ENCODE data around the gene DEFB112.

Gene DEFB112, protein sequence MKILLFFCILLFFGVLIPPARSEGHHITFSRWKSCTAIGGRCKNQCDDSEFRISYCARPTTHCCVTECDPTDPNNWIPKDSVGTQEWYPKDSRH

DNA sequence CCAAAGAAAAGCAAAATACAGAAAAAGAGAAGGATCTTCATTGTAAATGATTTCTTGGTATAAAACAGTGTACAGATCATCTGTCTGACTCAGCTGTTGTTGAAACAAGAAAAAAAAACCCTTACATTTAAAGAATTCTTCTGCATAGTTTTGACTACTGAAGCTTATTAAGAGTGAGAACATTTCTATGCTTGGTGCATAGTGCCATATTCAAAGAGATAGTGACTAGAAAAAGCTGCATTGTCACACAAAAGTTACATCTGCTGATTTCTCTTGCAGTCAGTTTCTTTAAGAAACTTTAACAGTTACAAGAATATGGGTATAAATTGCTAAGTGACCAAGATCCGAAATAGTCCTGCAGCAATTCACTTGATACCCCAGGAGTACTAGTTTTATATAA is at the start of gene DEFB112:
TSS of gene DEFB112 (minus strand) at position 101 of the 400 bp plus-strand sequence. CDS start at position 41, 60 bp downstream.
- no peak for DNase-seq

DNA sequence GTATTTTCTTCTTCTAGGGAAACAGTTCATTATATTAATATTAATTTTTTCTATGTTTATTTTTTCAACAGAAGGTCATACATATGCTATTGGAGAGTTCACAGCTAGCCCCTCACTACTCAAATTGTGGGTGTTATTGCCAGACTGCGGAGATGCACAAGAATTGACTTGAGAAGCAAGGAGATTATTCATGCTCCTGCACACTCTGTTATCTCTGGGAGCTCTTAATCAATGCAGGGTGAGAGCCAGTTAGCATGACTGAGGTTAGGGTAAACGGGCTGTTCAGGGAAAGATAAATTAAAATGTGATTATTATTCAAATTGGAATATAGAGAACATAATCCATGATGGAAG is 48.9 kb upstream of the DEFB112 start:
- no peak for DNase-seq

DNA sequence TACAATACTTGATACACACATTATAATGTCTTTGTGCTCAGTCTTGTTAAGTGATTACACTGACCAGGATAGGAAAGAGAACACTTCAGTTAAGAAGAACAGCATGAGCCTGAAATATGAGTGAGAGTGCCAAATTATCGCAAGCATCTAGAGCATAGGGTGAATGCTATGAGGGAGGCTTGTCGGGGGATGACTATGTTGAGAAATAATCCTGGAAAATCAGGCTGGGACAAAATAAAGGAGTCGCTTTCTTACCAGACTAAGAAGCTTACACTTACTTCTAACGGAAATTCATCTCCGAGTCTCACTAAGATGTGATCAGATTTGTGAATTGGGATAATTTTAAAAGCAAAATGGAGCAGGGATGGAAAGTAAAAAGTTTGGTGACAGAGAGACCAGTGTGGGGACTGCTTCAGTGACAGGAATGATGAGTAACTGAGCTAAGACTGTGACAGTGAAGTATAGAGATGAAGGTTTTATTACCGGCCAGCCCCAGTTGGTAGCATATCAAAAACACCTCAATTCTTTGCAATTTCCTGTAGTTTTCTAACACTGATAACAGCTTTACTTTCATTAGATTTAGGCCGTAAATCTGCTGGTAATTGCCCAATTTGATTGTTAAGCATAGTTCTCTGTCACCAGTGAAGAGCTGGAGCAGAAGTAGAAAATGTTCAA is 48.4 kb upstream of the DEFB112 start:
- DNase-seq: no peak

DNA sequence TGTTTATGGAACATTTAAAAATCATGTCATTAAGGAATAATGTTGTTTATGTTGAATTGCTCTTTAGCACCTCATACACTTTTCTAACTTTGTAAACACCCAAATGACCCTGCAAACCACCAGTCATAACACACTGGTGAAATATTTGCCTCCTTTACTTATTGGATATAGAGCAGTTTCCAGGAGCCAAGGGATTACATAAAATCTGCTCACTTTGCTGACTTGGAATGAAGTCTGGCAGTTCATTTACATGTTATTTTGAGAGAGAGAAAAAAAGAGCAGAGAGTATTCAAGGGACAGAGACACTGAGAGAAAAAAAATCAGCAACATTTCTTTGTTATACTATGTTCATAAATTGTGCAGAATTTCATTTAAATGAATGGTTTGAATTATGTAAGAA is 46.6 kb upstream of the DEFB112 start:
- no peak for DNase-seq

DNA sequence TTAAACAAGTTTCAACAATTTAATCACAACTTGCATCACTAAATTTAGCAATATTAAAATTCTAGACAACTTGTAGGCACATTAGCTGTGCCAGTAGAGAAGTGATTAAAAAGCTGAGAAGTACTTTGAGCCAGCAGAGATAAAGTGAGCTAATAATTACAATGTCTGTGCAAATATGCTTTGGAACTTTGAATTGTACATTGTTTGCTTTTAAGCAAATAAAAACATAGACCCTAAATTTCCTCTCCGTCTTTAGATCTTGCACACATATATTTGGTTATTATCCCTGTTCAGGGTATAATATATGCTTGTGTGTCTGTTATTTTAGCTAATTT is 44.2 kb upstream of the DEFB112 start:
- DNase-seq: no peak

DNA sequence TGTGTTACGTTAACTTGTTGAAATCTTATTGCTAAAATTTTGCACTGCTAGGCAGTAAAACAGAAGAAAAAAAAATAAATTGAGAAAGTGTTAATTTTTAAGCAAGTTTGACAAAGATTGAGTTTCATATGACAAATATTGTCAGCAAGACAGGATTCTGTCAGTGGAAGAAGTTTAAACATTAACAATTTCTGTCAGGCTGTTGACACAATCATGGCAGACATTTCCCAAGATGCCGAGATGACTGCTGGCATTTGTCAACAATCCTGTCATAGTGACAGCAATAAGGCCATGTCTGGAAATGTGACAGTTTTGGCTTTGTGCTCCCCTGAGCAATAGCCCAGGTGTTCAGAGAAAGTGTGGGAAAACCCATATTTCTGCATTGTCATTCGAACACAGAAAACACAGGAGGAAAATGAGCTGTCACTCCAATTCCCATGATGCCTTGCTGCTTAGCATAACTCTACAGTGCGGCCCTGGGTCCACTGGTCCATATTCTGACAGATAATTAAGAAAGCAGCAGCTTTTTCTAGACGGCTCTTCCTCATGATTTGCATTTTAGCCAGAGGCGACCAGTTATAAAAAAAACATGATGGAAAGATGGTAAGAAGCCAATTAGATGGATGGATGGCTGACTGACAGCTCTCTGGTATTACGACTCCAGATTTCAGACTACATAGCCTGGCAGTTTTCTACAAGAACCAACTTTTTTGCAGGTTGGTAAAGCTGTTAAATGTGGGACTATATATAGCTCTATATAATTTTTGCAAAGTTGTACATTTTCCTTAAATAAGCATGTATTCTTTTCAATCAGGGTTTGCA is 43.6 kb upstream of the DEFB112 start:
- no peak for DNase-seq

DNA sequence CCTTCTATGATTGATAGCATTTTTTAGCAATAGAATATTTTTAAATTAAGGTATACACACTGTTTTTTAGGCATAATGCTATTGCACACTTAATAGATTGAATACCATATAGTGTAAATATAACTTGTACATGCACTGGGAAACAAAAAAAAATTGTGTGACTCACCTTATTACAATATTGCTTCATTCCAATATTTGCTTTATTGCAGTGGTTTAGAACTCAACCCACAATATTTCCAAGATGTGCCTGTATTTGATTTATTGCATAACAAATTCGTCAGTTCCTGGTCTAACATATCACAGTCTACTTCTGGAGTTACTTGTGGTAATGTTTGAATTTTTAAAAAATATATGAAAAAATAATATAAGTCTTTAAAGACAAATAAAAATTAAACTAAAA is 41.9 kb upstream of the DEFB112 start:
- DNase-seq: no peak

DNA sequence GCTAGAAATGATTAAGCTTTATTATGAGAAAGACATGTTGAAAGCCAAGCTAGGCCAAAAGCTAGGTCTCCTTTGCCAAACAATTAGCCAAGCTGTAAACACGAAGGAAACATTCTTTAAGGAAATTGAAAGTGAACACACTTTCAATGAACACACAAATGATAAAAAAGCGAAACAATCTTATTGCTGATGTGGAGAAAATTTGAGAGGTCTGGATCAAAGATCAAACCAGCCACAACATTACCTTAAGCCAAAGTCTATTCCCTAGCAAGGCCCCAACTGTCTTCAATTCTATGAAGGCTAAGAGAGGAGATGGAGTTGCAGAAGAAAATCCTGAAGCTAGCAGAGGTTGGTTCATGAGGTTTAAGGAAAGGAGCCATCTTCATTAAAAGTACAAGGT is 40.2 kb upstream of the DEFB112 start:
- DNase-seq: no peak

DNA sequence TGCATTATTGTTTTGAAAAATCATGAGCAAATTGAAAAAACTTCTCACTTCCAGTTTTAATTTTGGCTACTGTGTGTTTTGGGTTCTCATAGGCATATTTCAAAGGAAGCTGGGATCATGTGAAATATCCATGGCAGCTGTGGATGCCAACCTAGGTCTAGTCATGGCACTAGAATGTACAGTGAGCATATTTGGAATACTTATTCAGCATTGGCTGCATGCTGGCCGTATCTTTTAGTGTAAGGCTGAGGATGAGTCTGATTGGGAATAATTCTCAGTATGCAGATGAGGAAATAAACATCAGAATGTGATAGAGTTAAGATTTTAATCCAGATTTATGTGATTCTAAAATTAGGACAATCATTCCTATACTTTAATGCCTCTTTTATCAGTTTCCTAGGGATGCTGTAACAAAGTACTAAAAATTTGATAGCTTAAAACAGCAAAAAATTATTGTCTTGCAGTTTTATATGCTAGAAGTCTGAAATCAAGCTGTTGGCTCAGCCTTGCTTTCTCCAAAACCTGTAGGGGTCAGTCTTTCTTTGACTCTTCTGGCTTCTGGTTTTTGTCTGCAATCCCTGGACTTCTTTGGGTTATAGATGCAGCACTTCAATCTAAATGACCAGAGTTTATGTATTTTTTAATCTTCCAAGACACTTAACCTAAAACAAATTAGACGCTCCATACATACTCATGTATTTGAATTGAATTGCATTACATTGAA is 37.7 kb upstream of the DEFB112 start:
- DNase-seq: no peak

DNA sequence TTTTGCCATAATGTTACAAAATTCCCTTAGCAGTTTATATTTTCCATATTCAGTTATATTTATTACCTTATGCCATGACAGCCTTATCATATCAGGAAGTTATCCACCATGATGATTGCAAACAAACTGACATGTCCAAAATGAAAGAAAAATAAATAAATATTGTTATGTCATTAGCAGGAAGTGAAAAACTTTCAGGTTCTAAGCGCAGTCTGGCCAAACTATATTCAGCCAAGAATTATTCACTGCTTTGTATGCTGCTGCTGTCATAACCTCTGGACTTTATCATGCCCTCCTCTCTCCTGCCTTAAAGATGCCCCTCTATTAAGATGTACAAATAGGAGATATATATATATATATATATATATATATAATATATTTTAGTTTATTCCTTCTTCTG is 27.7 kb upstream of the DEFB112 start:
- no peak for DNase-seq

DNA sequence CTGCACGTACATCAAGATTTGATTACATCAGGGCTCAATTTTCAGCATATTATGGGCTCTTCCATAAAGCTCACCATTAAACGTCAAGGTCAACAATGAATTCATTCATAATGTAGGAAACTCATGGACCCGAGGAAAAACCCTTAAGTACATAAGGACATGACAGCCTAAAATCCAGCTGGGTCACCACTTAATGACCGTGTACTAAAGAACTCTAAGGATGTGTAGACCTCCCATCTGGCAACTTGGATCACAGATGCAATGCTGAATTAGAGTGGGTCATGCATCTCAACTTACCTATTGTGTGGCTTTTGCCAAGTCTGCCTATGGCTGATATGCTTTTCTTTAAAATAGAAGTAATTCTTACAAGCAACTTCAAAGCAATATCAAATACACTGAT is 26.7 kb upstream of the DEFB112 start:
- no peak for DNase-seq

DNA sequence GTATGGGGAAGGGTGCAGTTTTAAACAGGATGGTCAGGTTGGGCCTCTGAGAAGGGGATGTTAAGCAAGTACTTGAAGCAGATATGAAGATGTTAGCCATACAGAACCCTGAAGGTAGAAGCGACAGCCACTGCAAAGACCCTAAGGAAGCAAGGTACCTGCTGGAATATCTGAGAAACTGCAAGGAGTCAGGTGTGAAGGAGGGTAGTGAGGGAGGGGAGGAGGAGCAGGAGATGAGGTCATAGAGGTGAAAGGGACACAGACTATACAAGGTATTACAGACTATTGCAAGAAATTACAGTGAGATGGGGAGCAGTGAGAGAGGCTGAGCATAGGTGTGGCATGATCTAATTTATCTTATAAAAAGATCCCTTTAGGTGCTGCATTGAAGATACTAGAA is 22.2 kb upstream of the DEFB112 start:
- DNase-seq: no peak

DNA sequence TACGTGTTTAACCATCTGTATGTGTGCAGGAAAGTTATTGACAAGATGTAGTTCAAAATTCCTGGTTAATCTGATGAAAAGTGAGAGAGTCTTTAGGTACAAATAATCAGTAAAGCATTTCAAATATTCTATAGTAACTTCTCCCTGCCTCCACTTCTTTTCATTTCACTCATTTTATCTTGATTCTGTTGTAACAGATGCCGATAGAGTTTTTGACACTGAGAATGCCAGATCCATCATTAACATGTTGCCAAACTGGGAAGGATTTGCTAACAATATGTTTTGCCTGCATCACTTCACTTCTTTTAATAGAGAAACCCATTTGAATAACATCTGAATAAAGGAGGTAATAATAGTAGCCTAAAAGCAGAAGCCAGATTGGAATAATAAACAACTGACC is 20.4 kb upstream of the DEFB112 start:
- no peak for DNase-seq

DNA sequence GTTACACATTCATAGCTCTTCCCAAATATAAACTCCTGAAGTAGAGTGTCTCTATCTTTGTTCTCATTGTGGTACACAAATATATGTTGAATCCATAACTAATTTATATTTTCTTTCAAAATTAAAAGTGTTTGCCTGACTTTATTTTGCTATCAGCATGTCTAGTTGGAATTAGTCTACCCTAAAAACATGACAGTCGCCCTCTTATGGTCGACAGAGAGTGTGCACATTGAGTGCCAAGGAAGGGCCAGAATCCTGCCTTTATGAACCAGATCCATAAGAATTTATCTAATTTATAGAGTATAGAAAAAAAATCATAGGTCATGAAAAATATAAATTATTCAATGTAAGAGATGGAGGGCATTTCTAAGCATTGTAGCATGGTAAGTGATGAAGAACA is 12.3 kb upstream of the DEFB112 start:
- DNase-seq: no peak

DNA sequence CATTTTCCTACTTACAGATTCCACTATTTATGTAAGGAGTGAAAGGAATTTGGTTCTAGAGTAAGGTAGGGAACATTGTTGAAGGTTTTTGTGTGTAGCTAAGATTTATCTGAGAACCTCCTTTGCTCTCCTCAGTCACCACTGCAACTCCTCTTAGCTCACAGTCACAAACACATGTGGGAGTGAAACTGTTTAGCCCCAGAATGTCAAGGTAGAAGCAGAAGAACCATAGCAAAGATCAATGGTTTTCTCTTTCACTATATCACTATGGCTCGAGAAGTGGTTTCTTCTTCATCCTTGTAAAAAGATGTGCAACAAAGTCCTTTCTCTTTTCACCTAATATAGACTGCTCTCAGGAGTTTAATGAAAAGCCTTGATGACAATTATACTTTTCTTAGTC is 6.5 kb upstream of the DEFB112 start:
- no peak for DNase-seq

DNA sequence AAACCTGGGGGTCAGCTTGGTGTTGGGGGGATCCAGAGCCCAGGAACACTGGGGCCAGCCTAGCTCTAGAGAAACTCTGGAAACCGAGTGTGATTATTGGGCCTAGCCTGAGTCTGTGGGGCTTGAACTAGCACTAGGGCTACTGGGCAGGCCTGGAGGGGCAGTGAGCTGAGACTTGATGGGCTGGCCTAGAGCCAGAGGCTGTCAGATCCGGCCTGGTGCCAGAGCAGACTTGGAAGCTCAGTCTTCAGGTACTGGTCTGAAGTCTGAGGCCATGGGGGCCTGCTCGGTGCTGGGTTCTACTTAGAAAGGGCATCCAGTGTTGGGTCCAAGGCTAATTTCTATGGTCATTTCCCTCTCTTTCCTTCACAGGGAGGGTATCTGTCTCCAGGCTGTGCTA is 2.7 kb downstream of the DEFB112 start:
- no peak for DNase-seq

DNA sequence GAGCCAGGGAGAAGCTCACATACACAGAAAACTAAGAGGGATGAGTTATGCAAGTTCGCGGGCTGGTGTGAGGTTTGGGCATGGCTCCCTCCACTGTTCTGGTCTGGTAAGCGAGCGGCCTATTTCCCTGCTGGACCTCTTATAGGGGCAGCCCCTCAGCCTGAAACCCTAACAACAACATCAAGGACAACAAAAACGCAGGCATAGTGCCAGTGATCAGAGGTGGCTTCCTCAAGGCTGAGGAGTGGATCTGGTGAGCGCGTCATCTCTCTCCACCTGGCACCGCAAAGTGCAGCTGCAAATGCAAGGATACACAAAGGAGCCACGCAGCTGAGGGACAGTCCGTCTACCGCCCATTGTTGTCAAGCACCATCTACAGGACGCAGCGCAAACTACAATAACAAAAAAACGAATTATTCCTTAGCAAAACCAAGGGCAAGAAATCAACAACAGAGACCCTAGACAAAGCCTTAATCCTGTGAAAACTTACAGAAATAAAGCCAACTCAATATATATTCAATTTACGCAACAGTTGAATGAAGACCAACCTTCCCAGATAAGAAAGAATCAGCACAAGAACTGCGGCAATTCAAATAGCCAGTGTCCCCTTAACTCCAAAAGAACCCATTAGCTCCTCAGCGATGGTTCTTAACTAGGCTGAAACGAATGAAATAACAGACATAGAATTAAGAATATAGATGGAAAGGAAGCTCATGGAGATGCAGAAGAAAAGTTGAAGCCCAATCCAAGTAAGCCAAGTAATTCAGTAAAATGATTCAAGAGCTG is 18.8 kb downstream of the DEFB112 start:
- DNase-seq: no peak

DNA sequence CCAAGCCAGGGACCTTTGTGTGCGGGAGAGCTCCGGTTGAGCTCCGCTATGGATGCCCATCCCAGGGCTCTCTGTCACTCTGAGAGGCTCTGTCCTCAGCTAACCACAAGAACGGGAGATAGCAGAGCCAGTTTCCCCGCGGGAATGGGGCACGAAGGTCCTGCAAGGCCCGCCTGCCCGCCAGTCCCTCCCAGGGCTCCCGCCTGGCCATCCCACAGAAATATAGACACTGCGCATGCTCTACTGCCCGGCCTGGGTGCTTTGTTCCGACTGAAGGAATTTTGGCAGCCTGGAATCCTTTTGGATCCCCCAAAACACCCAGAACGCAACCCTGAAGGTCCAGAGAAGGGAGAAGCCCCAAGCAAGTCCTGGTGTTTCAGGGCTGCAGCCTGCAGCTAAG is 19.4 kb downstream of the DEFB112 start:
- DNase-seq: no peak

DNA sequence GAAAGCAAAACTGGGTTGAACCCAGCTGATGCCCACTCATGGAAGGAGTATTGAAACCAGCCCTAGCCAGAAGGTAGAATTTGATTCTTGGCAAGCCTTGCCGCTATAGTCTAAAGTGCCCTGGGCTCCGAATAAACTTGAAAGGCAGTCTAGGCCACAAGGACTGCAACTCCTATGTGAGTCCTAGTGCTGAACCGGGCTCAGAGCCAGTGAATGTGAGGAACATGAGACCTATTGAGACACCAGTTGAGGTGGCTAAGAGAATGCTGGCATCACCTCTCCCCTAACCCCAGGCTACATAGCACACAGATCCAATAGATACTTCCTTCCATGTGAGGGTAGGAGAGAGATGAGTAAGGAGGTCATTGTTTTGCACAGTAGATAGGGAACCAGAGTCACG is 24.5 kb downstream of the DEFB112 start:
- no peak for DNase-seq

DNA sequence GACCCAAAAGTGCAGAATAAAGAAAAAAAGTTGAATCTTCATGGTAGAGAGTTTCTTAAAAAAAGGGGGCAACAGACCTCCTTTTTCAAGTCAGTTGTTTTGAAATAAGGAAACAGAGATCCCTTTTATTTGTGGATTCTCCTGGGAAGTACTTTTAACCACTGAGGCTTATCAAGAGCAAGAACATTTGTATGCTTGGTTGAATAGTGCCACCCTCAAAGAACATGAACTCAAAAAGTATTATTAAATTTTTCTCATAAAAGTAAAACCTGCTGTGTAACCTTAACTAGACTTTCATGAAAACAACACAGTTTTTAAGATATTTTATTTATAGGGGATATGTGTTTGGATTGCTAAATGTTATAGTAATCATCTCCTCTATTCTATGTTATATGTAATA is 27.8 kb downstream of the DEFB112 start, which contains the start of gene DEFB110:
TSS of gene DEFB110 (minus strand) at position 101 of the 400 bp plus-strand sequence. CDS start at position 42, 59 bp downstream.
- no peak for DNase-seq

DNA sequence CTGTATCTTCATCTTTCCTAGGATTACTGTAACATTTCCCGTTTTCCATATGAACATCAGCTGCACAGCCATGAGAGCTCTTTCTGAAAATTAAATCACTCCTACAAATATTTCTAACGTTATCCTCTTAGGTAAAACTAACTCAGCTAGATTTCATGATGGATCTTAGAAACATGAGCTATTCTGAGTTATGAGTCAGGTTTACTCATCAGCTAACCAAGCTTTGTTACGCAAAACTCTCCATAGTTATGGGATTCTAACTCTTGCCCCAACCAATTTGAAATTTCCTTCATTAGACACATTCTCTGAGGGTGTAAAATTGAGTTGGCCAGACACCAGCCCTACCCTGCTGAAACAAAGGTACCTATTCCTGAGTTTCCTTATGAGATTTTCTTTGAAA is 41.9 kb downstream of the DEFB112 start:
- no peak for DNase-seq

DNA sequence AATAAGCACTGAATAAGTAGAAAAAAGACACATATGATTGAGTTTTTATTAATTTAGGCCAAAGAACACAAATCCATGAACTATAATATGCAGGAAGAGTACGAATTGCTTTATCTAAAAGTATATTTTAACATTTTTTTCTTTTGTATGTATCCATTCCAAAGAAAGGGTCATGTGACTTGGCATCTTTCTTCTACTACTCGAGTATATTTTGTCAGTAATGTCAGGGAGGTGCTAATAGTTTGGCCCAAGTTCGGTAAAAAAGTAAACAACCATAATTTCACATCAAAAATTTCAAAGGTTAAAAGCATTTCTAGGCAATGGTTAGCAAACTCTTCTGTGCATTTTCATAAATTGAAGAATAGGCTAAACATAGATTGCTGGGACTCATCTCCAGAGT is 46.6 kb downstream of the DEFB112 start:
- DNase-seq: no peak

DNA sequence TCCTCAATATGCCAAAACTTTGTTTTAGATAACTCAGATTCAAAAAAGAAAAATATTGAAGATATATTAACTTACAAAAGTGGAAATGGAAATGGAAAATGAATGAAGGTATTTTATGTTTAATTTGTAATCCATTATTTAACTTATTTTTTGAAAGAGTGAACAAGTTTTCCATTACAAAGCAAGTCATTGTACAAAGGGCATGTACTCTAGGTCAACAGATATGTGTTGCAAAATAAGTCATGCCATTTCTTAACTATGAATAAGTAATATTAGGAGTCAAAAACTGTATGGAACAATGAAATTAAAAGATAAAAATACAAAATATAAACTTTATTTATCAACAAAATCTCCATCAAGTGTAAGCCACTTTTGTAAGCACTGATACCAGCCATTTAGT is 54.5 kb downstream of the DEFB112 start:
- no peak for DNase-seq
